ENCODE measurements around the gene MPDU1. TPM values are rescaled to one million over a fixed set of nuclear protein-coding genes. Genes with fewer than 3 reads are reported as not detected.

Gene MPDU1
- total RNA-seq, 1 donor from 2014 or later = 167 TPM

DNA sequence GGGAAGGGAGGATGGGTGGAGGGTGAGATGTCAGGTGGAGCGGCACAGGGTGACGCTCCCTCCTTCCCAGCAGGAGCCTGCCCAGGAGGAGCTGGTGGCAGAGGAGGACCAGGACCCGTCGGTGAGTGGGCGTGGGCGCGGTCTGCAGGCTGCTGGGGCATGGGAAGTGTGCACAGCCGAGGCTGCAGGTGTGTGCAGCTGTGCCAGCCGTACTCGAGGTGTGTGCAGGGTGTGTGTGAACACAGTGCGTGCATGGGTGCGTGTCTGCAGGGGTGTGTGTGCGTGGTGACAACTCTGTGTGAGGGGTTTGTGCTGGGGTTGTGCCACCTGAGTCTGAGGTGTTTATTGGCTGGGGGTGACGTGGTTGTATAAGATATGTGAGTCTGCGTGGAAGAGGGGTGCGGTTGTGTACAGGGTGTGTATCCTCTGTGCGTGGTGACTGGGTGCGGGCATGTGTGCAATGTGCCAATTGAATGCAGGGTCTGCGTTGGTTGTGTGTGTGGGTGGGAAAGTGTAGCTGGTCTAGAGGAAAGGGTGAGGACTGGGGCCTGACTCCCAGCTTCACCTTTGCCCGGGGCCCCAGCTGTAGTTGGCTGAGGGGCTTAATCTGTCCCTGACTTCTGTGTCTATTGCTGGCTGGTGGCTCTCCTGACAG lies 34.1 kb upstream of the MPDU1 start:
- Mint-ChIP-seq H3K27me3 (ENCODE audit: insufficient read depth, low read depth) (peaks cover 19% of the 10 kb centered on the region), H3K27ac (no peak overlapping the region), H3K4me3 (peak overlapping the region; percentile 61), H3K9me3 (no peaks in the 10 kb centered on the region), H3K4me1 (peaks cover 9% of the 10 kb centered on the region), H3K36me3 (no peaks in the 10 kb centered on the region)
- Histone ChIP-seq H3F3A (ENCODE audit: low read depth) (peaks cover 20% of the 10 kb centered on the region), H2AFZ (replicated peaks) (peak overlapping the region; percentile 95), H3K4me1 (peaks cover 3% of the 10 kb centered on the region), H3K4me3 (peak overlapping the region; percentile 65), H3K27ac (no peak overlapping the region), H3K4me2 (peak overlapping the region; percentile 87), H3K9me3 (ENCODE audit: low read depth) (no peaks in the 10 kb centered on the region), H3K9ac (no peak overlapping the region), H3K36me3 (no peaks in the 10 kb centered on the region), H3K27me3 (peaks cover 22% of the 10 kb centered on the region), H3K79me2 (ENCODE audit: low read depth) (no peaks in the 10 kb centered on the region), H4K20me1 (ENCODE audit: low read depth) (no peaks in the 10 kb centered on the region)
- TF ChIP-seq EZH2phosphoT487 (IDR thresholded peaks at IDR 0.05) = no peak
- DNase-seq (ENCODE audit: low spot score) = no peak

DNA sequence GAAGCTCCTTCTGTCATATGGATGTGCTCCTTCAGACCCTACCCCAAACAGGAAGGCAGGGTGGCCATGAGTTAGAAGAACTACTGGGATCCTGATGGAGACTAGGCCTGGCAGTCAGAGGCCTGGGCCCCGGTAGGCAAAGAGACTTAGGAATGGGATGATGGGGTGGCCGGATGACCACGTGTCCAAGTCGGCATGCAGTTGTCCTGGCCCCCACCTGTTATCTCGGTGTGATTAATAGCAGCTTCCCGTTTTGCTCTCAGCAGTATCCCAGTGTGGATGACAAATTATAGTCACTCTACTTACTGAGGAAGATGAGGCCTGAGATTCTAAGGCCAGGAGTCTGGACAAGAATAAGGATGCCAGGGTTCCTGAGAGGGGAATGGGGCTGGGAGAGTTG lies 33.3 kb upstream of the MPDU1 start:
- H3K4me3 Mint-ChIP-seq = no peak overlapping the region
- no peaks in the 10 kb centered on the region for H3K36me3 ChIP-seq
- H2AFZ ChIP-seq (replicated peaks) = no peak overlapping the region
- H3K4me3 ChIP-seq = no peak overlapping the region
- no peak overlapping the region for H3K27ac ChIP-seq
- peaks cover 22% of the 10 kb centered on the region for H3K27me3 ChIP-seq
- no peaks in the 10 kb centered on the region for H3K36me3 Mint-ChIP-seq
- H3K4me1 Mint-ChIP-seq = peaks cover 12% of the 10 kb centered on the region
- H3K9ac ChIP-seq = no peak overlapping the region
- H3K27me3 Mint-ChIP-seq (ENCODE audit: insufficient read depth, low read depth) = peaks cover 19% of the 10 kb centered on the region
- no peak overlapping the region for H3K4me2 ChIP-seq
- no peaks in the 10 kb centered on the region for H4K20me1 ChIP-seq (ENCODE audit: low read depth)
- peaks cover 21% of the 10 kb centered on the region for H3F3A ChIP-seq (ENCODE audit: low read depth)
- no peak for DNase-seq (ENCODE audit: low spot score)
- no peak overlapping the region for H3K27ac Mint-ChIP-seq
- H3K9me3 ChIP-seq (ENCODE audit: low read depth) = no peaks in the 10 kb centered on the region
- TF ChIP-seq EZH2 (IDR thresholded peaks at IDR 0.05) (no peak), EZH2phosphoT487 (IDR thresholded peaks at IDR 0.05) (no peak)
- TF ChIP-seq, protein P1, sequence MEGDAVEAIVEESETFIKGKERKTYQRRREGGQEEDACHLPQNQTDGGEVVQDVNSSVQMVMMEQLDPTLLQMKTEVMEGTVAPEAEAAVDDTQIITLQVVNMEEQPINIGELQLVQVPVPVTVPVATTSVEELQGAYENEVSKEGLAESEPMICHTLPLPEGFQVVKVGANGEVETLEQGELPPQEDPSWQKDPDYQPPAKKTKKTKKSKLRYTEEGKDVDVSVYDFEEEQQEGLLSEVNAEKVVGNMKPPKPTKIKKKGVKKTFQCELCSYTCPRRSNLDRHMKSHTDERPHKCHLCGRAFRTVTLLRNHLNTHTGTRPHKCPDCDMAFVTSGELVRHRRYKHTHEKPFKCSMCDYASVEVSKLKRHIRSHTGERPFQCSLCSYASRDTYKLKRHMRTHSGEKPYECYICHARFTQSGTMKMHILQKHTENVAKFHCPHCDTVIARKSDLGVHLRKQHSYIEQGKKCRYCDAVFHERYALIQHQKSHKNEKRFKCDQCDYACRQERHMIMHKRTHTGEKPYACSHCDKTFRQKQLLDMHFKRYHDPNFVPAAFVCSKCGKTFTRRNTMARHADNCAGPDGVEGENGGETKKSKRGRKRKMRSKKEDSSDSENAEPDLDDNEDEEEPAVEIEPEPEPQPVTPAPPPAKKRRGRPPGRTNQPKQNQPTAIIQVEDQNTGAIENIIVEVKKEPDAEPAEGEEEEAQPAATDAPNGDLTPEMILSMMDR (IDR thresholded peaks at IDR 0.05) = no peak
- H3K79me2 ChIP-seq (ENCODE audit: low read depth) = no peaks in the 10 kb centered on the region
- H3K9me3 Mint-ChIP-seq = no peaks in the 10 kb centered on the region
- H3K4me1 ChIP-seq = peaks cover 3% of the 10 kb centered on the region

- no peak for TF ChIP-seq EZH2phosphoT487 (IDR thresholded peaks at IDR 0.05)
- TF ChIP-seq EZH2 (IDR thresholded peaks at IDR 0.05) = no peak
- TF ChIP-seq, protein P1 (IDR thresholded peaks at IDR 0.05) = no peak
- Histone ChIP-seq H3K27ac (no peak overlapping the region), H3K9ac (no peak overlapping the region), H3K36me3 (no peaks in the 10 kb centered on the region), H3K4me3 (no peak overlapping the region), H3K9me3 (ENCODE audit: low read depth) (no peaks in the 10 kb centered on the region), H3K79me2 (ENCODE audit: low read depth) (no peaks in the 10 kb centered on the region), H3F3A (ENCODE audit: low read depth) (peaks cover 26% of the 10 kb centered on the region), H3K4me2 (no peak overlapping the region), H2AFZ (replicated peaks) (no peak overlapping the region), H3K4me1 (peaks cover 3% of the 10 kb centered on the region), H3K27me3 (peaks cover 22% of the 10 kb centered on the region), H4K20me1 (ENCODE audit: low read depth) (no peaks in the 10 kb centered on the region)
- DNase-seq (ENCODE audit: low spot score) = no peak
- H3K9me3 Mint-ChIP-seq = no peaks in the 10 kb centered on the region
- H3K36me3 Mint-ChIP-seq = no peaks in the 10 kb centered on the region
- H3K27me3 Mint-ChIP-seq (ENCODE audit: insufficient read depth, low read depth) = peaks cover 20% of the 10 kb centered on the region
- H3K4me3 Mint-ChIP-seq = no peak overlapping the region
- H3K4me1 Mint-ChIP-seq = peaks cover 14% of the 10 kb centered on the region
- no peak overlapping the region for H3K27ac Mint-ChIP-seq
Observed at GRCh38 chr17:7551396-7551795, 32.3 kb upstream of the MPDU1 start.

DNA sequence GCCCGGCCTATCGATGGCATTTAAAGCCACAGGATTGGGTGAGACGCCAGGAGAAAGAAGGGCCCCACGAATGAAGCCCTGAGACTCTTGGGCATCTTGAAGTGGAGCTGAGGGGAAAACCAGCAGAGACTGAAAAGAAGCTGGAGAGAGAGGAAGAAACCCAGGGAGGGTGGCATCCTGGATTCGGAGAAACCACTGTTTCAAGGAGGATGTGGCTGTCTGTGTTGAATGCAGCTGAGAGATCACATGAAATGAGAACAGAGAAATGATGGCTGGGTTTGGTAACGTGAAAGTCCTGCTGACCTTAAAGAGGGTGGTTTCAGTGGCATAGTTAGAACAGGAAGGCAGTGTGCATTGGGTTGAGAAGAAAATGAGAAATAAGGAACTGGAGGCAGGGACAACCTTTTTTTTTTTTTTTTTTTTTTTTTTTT lies 31.0 kb upstream of the MPDU1 start:
- peaks cover 15% of the 10 kb centered on the region for H3K27me3 ChIP-seq
- H3F3A ChIP-seq (ENCODE audit: low read depth) = peaks cover 37% of the 10 kb centered on the region
- H2AFZ ChIP-seq (replicated peaks) = no peak overlapping the region
- no peaks in the 10 kb centered on the region for H3K36me3 ChIP-seq
- no peak for DNase-seq (ENCODE audit: low spot score)
- H3K79me2 ChIP-seq (ENCODE audit: low read depth) = no peaks in the 10 kb centered on the region
- H4K20me1 ChIP-seq (ENCODE audit: low read depth) = no peaks in the 10 kb centered on the region
- H3K9ac ChIP-seq = no peak overlapping the region
- Mint-ChIP-seq H3K36me3 (no peaks in the 10 kb centered on the region), H3K27me3 (ENCODE audit: insufficient read depth, low read depth) (peaks cover 20% of the 10 kb centered on the region), H3K4me3 (no peak overlapping the region), H3K27ac (no peak overlapping the region), H3K4me1 (peaks cover 14% of the 10 kb centered on the region), H3K9me3 (no peaks in the 10 kb centered on the region)
- no peak overlapping the region for H3K4me3 ChIP-seq
- H3K4me1 ChIP-seq = peaks cover 9% of the 10 kb centered on the region
- H3K27ac ChIP-seq = no peak overlapping the region
- H3K9me3 ChIP-seq (ENCODE audit: low read depth) = no peaks in the 10 kb centered on the region
- TF ChIP-seq EZH2 (IDR thresholded peaks at IDR 0.05) (no peak), EZH2phosphoT487 (IDR thresholded peaks at IDR 0.05) (no peak)
- TF ChIP-seq, protein P1 (IDR thresholded peaks at IDR 0.05) = no peak
- H3K4me2 ChIP-seq = no peak overlapping the region

Data from neural progenitor cell (in vitro differentiated cells).